ENCODE data around the gene CSGALNACT2. TPM values are rescaled to one million over a fixed set of nuclear protein-coding genes. Genes with fewer than 3 reads are reported as not detected.

Gene CSGALNACT2
- total RNA-seq, 1 experiment from 2014 or later, result 5.1 TPM

DNA sequence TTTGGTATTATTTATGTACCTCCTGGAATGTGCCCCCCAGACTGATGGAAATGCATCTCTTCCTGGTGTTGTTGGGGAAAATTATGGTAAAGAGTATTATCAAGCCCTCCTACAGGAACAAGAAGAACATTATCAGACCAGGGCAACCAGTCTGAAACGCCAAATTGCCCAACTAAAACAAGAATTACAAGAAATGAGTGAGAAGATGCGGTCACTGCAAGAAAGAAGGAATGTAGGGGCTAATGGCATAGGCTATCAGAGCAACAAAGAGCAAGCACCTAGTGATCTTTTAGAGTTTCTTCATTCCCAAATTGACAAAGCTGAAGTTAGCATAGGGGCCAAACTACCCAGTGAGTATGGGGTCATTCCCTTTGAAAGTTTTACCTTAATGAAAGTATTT lies 17.0 kb downstream of the CSGALNACT2 start:
- Mint-ChIP-seq H3K27ac (no peak overlapping the region), H3K9me3 (no peaks in the 10 kb centered on the region), H3K27me3 (ENCODE audit: low read depth) (no peaks in the 10 kb centered on the region), H3K36me3 (no peaks in the 10 kb centered on the region), H3K4me3 (no peak overlapping the region), H3K4me1 (no peaks in the 10 kb centered on the region)
- TF ChIP-seq NFE2L1 (CRISPR knock-in tag; IDR thresholded peaks at IDR 0.05) (no peak), NR3C1 (CRISPR knock-in tag; conservative IDR thresholded peaks at IDR 0.05; ENCODE audit: low read depth) (no peak)
- POLR2A ChIA-PET, result no interaction called here
- ATAC-seq, result no peak
- CTCF ChIA-PET, result interaction anchor here (0.8 kb wide), 1 partner anchor 101 kb away, joined by 3 read pairs; no protein-coding TSS in a partner anchor
- no peak for DNase-seq (ENCODE audit: low spot score)

- Mint-ChIP-seq H3K27ac (no peak overlapping the region), H3K36me3 (no peaks in the 10 kb centered on the region), H3K9me3 (no peaks in the 10 kb centered on the region), H3K4me1 (no peaks in the 10 kb centered on the region), H3K4me3 (no peak overlapping the region), H3K27me3 (ENCODE audit: low read depth) (no peaks in the 10 kb centered on the region)
- TF ChIP-seq ZNF423 (CRISPR knock-in tag; IDR thresholded peaks at IDR 0.05), result no peak
- TF ChIP-seq ZNF263 (CRISPR knock-in tag; IDR thresholded peaks at IDR 0.05; ENCODE audit: low read depth), result no peak
- TF ChIP-seq E2F4 (CRISPR knock-in tag; IDR thresholded peaks at IDR 0.05; ENCODE audit: borderline replicate concordance, low read depth), result no peak
- TF ChIP-seq, protein P1, sequence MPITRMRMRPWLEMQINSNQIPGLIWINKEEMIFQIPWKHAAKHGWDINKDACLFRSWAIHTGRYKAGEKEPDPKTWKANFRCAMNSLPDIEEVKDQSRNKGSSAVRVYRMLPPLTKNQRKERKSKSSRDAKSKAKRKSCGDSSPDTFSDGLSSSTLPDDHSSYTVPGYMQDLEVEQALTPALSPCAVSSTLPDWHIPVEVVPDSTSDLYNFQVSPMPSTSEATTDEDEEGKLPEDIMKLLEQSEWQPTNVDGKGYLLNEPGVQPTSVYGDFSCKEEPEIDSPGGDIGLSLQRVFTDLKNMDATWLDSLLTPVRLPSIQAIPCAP (CRISPR knock-in tag; IDR thresholded peaks at IDR 0.05), result no peak
- TF ChIP-seq NR3C1 (CRISPR knock-in tag; conservative IDR thresholded peaks at IDR 0.05; ENCODE audit: low read depth), result no peak
- no peak for TF ChIP-seq FOXP4 (CRISPR knock-in tag; IDR thresholded peaks at IDR 0.05)
- TF ChIP-seq JAZF1 (CRISPR knock-in tag; IDR thresholded peaks at IDR 0.05), result no peak
- TF ChIP-seq KAT7 (CRISPR knock-in tag; IDR thresholded peaks at IDR 0.05; ENCODE audit: borderline replicate concordance), result no peak
- TF ChIP-seq ZBTB43 (CRISPR knock-in tag; IDR thresholded peaks at IDR 0.05), result no peak
- TF ChIP-seq NR1H2 (CRISPR knock-in tag; IDR thresholded peaks at IDR 0.05), result no peak
- TF ChIP-seq, protein P2, sequence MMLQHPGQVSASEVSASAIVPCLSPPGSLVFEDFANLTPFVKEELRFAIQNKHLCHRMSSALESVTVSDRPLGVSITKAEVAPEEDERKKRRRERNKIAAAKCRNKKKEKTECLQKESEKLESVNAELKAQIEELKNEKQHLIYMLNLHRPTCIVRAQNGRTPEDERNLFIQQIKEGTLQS (CRISPR knock-in tag; conservative IDR thresholded peaks at IDR 0.05), result no peak
- TF ChIP-seq ZNF416 (CRISPR knock-in tag; IDR thresholded peaks at IDR 0.05), result no peak
- TF ChIP-seq PRRX2 (CRISPR knock-in tag; IDR thresholded peaks at IDR 0.05), result no peak
- TF ChIP-seq, protein P3, sequence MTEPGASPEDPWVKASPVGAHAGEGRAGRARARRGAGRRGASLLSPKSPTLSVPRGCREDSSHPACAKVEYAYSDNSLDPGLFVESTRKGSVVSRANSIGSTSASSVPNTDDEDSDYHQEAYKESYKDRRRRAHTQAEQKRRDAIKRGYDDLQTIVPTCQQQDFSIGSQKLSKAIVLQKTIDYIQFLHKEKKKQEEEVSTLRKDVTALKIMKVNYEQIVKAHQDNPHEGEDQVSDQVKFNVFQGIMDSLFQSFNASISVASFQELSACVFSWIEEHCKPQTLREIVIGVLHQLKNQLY (CRISPR knock-in tag; IDR thresholded peaks at IDR 0.05), result no peak
- POLR2A ChIA-PET, result no interaction called here
- DNase-seq (ENCODE audit: low spot score), result no peak
- ATAC-seq, result no peak
- CTCF ChIA-PET, result interaction anchor here (1.7 kb wide), 1 partner anchor 49 kb away, joined by 6 read pairs; no protein-coding TSS in a partner anchor
These were observed 17.5 kb downstream of the CSGALNACT2 start for GRCh38 chr10:43155741-43156140.

GRCh38 chr10:43156590-43157341 lies 18.5 kb downstream of the CSGALNACT2 start:
- ATAC-seq, result no peak
- no peaks in the 10 kb centered on the region for H3K9me3 Mint-ChIP-seq
- POLR2A ChIA-PET, result no interaction called here
- H3K27ac Mint-ChIP-seq, result no peak overlapping the region
- CTCF ChIA-PET, result interaction anchor here (0.6 to 1.7 kb wide), 4 partner anchors 11 to 74 kb away, joined by 3 to 6 read pairs (median 3); no protein-coding TSS in a partner anchor
- DNase-seq (ENCODE audit: low spot score), result no peak
- TF ChIP-seq SP1 (CRISPR knock-in tag; conservative IDR thresholded peaks at IDR 0.05) (no peak), NR3C1 (CRISPR knock-in tag; conservative IDR thresholded peaks at IDR 0.05; ENCODE audit: low read depth) (no peak), EMX1 (CRISPR knock-in tag; IDR thresholded peaks at IDR 0.05) (no peak), ZNF425 (CRISPR knock-in tag; conservative IDR thresholded peaks at IDR 0.05) (no peak), ZNF219 (CRISPR knock-in tag; IDR thresholded peaks at IDR 0.05; ENCODE audit: borderline replicate concordance) (no peak)
- H3K4me1 Mint-ChIP-seq, result no peaks in the 10 kb centered on the region
- no peak overlapping the region for H3K4me3 Mint-ChIP-seq
- no peaks in the 10 kb centered on the region for H3K27me3 Mint-ChIP-seq (ENCODE audit: low read depth)
- no peaks in the 10 kb centered on the region for H3K36me3 Mint-ChIP-seq
